HepG2 (cell line): ENCODE measurements around the gene BBS9. TPM values are rescaled to one million over a fixed set of nuclear protein-coding genes. Genes with fewer than 3 reads are reported as not detected.

Experiments
- ATF2 ChIP-seq: sonication (generic); formaldehyde crosslinking; IDR thresholded peaks from 2 replicates; pipeline ENCODE4 v1.4.0; 2020; ENCODE audit warnings: missing genetic modification reagents
- CBFB ChIP-seq: sonication (generic); formaldehyde crosslinking; IDR thresholded peaks from 2 replicates; pipeline ENCODE4 v1.4.0; 2020; ENCODE audit warnings: missing genetic modification reagents
- CERS6 ChIP-seq: sonication (generic); formaldehyde crosslinking; IDR thresholded peaks from 2 replicates; pipeline ENCODE4 v1.5.0; 2020; ENCODE audit warnings: missing genetic modification reagents
- ESRRA ChIP-seq: sonication (generic); formaldehyde crosslinking; IDR thresholded peaks from 2 replicates; pipeline ENCODE4 v1.5.1; 2020; ENCODE audit warnings: mild to moderate bottlenecking, low read depth, missing genetic modification reagents
- MAFK ChIP-seq, 2 experiments: IDR thresholded peaks in 1 of 2; conservative IDR thresholded peaks in 1 of 2; 2 replicates each; pipeline ENCODE4 v1.6.1; 2011; ENCODE audit warnings: improper control_type of control experiment in 2 of 2, low read length in 2 of 2
- NONO ChIP-seq, 2 experiments: fragments of 450-650 bp in 1 of 2; sonication (generic) in 1 of 2; formaldehyde crosslinking in 1 of 2; IDR thresholded peaks in 1 of 2; conservative IDR thresholded peaks in 1 of 2; 2 replicates each; pipeline versions ENCODE4 v1.6.1 to v1.8.0; 2017 to 2022; ENCODE audit warnings: mild to moderate bottlenecking in 1 of 2, missing genetic modification reagents in 1 of 2, moderate library complexity in 1 of 2
- RFXAP ChIP-seq: sonication (generic); formaldehyde crosslinking; IDR thresholded peaks from 2 replicates; pipeline ENCODE4 v1.4.0; 2020; ENCODE audit warnings: missing genetic modification reagents, borderline replicate concordance
- RNF219 ChIP-seq: sonication (generic); formaldehyde crosslinking; IDR thresholded peaks from 2 replicates; pipeline ENCODE4 v1.5.0; 2020; ENCODE audit warnings: mild to moderate bottlenecking, missing genetic modification reagents
- YY1 ChIP-seq: IDR thresholded peaks from 2 replicates; pipeline ENCODE4 v1.6.1; 2011; ENCODE audit warnings: low read length, low read depth, moderate library complexity, mild to moderate bottlenecking; ENCODE audit not compliant: insufficient read depth, insufficient replicate concordance
- ZGPAT ChIP-seq: IDR thresholded peaks from 2 replicates; pipeline ENCODE4 v1.6.1; 2016; ENCODE audit warnings: mild to moderate bottlenecking
- ZNF713 ChIP-seq: sonication (generic); formaldehyde crosslinking; IDR thresholded peaks from 2 replicates; pipeline ENCODE4 v1.4.0; 2020; ENCODE audit warnings: mild to moderate bottlenecking, missing genetic modification reagents
- polyA plus RNA-seq, 8 experiments: library from polyadenylated mRNA; depleted of rRNA in 3 of 8; stranded (reverse) in 7 of 8; unstranded in 1 of 8; fragments of >200 nt; fragmentation: Illumina TruSeq in 4 of 8; extraction: Trizol in 4 of 8; gene quantifications; 2 replicates each; pipeline versions ENCODE4 v1.2.1 to v1.2.3, GENCODE V29; 2011 to 2016; ENCODE audit warnings: low read depth in 4 of 8, missing spikeins in 1 of 8, mixed read lengths in 1 of 8; ENCODE audit not compliant: insufficient read depth in 1 of 8
- total RNA-seq, 5 experiments: library from RNA; depleted of rRNA; stranded (reverse); fragments of >200 nt; fragmentation: Illumina TruSeq; extraction: Trizol; gene quantifications; 2 replicates each; pipeline ENCODE4 v1.2.3, GENCODE V29; 2016; ENCODE audit warnings: low read depth in 1 of 5
- TF ChIP-seq, protein P1 (sequence below): IDR thresholded peaks from 2 replicates; pipeline ENCODE4 v1.6.1; 2016; ENCODE audit warnings: low read depth
- TF ChIP-seq, protein P2 (sequence below): sonication (generic); formaldehyde crosslinking; IDR thresholded peaks from 2 replicates; pipeline ENCODE4 v1.5.1; 2020; ENCODE audit warnings: missing genetic modification reagents, mild to moderate bottlenecking, borderline replicate concordance
- TF ChIP-seq, protein P3 (sequence below): sonication (generic); formaldehyde crosslinking; IDR thresholded peaks from 2 replicates; pipeline ENCODE4 v1.4.0; 2020; ENCODE audit warnings: missing genetic modification reagents, borderline replicate concordance

BBS9 gene
- total and polyA plus RNA-seq, 2 of the 13 experiments (the other 11 are each of a cell fraction or from before 2014, with no cell fraction given) = 5.1 to 7.8 TPM

DNA sequence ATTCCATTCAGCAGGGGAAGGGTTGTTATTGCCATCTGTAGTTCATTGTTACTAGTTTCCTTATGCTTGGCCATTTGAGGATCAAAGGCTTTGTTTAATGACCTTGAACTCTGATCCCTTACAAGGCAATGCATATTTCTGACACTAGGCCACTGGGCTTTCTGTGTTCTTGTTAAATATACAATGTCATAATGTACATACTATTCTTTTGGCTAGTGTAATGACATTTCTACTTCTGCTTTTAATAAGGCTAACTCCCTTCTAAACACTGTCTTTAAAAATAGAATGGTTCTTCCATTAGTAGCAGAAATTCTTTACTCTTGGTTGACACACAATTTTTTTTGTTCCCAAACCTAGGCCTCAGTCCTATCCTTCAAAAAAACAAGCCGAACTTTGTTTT, 86.6 kb downstream of the BBS9 start (continued):
- TF ChIP-seq ATF2 (CRISPR knock-in tag) = peak; percentile 73; the same call in 1 of the 2 replicates
- TF ChIP-seq ZNF713 (CRISPR knock-in tag) = no peak
- TF ChIP-seq, protein P1, sequence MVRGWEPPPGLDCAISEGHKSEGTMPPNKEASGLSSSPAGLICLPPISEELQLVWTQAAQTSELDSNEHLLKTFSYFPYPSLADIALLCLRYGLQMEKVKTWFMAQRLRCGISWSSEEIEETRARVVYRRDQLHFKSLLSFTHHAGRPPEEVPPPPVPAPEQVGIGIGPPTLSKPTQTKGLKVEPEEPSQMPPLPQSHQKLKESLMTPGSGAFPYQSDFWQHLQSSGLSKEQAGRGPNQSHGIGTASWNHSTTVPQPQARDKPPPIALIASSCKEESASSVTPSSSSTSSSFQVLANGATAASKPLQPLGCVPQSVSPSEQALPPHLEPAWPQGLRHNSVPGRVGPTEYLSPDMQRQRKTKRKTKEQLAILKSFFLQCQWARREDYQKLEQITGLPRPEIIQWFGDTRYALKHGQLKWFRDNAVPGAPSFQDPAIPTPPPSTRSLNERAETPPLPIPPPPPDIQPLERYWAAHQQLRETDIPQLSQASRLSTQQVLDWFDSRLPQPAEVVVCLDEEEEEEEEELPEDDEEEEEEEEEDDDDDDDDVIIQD = peak; percentile 93; the same call in 1 of the 2 replicates
- peak; percentile 79 for TF ChIP-seq ZGPAT (CRISPR knock-in tag)
- TF ChIP-seq, protein P2, sequence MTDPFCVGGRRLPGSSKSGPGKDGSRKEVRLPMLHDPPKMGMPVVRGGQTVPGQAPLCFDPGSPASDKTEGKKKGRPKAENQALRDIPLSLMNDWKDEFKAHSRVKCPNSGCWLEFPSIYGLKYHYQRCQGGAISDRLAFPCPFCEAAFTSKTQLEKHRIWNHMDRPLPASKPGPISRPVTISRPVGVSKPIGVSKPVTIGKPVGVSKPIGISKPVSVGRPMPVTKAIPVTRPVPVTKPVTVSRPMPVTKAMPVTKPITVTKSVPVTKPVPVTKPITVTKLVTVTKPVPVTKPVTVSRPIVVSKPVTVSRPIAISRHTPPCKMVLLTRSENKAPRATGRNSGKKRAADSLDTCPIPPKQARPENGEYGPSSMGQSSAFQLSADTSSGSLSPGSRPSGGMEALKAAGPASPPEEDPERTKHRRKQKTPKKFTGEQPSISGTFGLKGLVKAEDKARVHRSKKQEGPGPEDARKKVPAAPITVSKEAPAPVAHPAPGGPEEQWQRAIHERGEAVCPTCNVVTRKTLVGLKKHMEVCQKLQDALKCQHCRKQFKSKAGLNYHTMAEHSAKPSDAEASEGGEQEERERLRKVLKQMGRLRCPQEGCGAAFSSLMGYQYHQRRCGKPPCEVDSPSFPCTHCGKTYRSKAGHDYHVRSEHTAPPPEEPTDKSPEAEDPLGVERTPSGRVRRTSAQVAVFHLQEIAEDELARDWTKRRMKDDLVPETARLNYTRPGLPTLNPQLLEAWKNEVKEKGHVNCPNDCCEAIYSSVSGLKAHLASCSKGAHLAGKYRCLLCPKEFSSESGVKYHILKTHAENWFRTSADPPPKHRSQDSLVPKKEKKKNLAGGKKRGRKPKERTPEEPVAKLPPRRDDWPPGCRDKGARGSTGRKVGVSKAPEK = 0 out of 2 replicates have a peak, but pooled peaks have one; percentile 51
- TF ChIP-seq NONO (IDR thresholded peaks at IDR 0.05) = no peak
- TF ChIP-seq NONO (CRISPR knock-in tag; conservative IDR thresholded peaks at IDR 0.05) = no peak; the same call in 1 of the 2 replicates
- no peak for TF ChIP-seq YY1
- no peak for TF ChIP-seq RFXAP (CRISPR knock-in tag)
- TF ChIP-seq RNF219 (CRISPR knock-in tag) = no peak
- peak in 1 of 2 experiments; percentile 19; a peak in 1 of 4 replicates for TF ChIP-seq MAFK (conservative IDR thresholded peaks at IDR 0.05 in 1 of 2, IDR thresholded peaks at IDR 0.05 in 1 of 2; ENCODE audit: low read length in 2 of 2)
- TF ChIP-seq CBFB (CRISPR knock-in tag) = 0 out of 2 replicates have a peak, but pooled peaks have one; percentile 43
- TF ChIP-seq, protein P3, sequence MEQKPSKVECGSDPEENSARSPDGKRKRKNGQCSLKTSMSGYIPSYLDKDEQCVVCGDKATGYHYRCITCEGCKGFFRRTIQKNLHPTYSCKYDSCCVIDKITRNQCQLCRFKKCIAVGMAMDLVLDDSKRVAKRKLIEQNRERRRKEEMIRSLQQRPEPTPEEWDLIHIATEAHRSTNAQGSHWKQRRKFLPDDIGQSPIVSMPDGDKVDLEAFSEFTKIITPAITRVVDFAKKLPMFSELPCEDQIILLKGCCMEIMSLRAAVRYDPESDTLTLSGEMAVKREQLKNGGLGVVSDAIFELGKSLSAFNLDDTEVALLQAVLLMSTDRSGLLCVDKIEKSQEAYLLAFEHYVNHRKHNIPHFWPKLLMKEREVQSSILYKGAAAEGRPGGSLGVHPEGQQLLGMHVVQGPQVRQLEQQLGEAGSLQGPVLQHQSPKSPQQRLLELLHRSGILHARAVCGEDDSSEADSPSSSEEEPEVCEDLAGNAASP (CRISPR knock-in tag) = peak; percentile 70; the same call in 1 of the 2 replicates
- no peak for TF ChIP-seq CERS6 (CRISPR knock-in tag)
- peak; percentile 94 for TF ChIP-seq ESRRA (CRISPR knock-in tag)
